Left renal pelvis (tissue), 4 donors: ENCODE measurements around the gene CENPX. TPM values are rescaled to one million over a fixed set of nuclear protein-coding genes. Genes with fewer than 3 reads are reported as not detected.
"Not testable (repeated sequence)": the region's sequence is repeated elsewhere in the genome, so short reads cannot be mapped to it uniquely, and the experiment has no call there.

Source experiments
- DNase-seq, 4 donors: peaks; one replicate each; pipeline ENCODE4 v3.0.0-alpha.2; 2013; ENCODE audit warnings: low read depth in 4 of 4, low spot score in 3 of 4
- polyA plus RNA-seq, 4 donors: library from polyadenylated mRNA; unstranded; fragments of 120-200 nt; gene quantifications; one replicate each; pipeline ENCODE4 v1.2.1, GENCODE V29; 2013; ENCODE audit not compliant: insufficient read length in 4 of 4

Gene CENPX
- polyA plus RNA-seq, 4 donors, result 32.0 to 50.3 (median 34.4) TPM

DNA sequence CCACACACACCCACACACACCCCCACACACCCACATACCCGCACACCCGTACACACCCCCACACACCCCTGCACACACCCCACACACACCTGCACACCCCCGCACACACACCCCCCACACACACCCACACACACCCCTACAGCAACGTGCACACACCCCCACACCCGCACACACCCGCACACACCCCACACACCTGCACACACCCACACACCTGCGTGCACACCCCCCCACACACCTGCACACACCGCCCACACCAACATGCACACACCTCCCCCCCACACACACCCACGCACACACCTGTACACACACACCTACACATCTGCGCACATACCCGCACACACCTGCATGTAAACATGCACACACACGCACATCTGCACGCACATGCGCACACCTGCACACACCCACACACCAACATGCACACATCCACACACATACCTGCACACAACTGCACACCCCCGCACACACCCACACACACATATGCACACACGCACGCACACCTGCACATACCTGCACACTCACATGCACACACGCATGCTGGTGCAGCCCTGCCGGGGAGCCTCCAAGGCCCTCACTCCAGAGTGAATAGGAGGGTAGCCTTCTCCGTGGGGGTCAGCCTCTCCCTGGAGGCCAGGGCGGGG lies 37.8 kb downstream of the CENPX start:
- no peak for DNase-seq

DNA sequence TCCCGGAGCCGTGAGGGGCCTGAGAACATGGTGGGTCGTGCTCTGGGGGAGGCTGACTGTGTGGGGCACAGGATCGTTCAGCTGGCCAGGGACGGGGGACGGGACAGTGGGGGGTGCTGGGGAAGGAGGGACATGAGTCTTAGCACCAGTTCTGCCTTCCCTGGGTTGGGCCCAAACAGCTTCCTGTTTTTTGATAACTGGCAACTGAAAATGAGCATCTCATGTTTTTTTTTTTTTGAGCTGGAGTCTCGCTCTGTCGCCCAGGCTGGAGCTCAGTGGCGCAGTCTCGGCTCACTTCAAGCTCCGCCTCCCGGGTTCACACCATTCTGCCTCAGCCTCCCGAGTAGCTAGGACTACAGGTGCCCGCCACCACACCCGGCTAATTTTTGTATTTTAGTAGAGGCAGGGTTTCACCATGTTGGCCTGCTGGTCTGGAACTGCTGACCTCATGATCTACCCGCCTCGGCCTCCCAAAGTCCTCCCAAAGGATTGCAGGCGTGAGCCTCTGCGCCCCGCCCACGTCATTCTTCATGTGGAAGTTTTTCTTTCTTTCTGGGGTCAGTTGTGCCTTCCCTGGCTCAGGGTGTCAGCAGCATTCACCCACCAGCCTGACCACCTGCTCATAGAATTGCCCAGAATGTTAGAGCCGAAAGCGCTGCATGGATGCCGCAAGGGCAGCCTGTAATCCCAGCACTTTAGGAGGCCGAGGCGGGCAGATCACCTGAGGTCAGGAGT lies 38.9 kb downstream of the CENPX start:
- no peak for DNase-seq

DNA sequence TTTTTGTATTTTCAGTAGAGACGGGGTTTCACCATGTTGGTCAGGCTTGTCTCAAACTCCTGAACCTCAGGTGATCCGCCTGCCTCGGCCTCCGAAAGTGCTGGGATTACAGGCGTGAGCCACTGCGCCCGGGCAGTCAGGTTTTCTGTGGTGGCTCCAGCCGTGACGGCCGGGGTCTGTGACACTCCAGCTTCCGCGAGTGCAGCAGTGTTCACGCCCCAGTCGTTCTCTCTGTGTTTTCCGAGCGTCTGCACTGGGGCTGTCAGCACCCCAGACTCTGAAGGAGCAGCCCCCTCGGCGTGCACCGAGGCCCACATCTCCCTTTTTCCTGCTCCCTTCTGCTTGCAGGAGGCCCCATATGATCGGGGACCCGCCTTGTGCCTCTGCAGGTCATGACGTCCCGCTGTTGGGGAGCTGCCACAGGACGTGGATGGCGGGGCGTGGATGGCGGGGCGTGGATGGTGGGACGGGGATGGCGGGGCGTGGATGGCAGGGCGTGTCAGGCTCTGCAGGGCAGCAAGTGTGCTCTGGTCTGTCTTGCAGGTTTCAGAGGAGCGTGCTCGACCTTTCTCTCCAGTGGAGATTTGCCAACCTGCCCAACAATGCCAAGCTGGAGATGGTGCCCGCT lies 39.6 kb downstream of the CENPX start:
- no peak for DNase-seq

DNA sequence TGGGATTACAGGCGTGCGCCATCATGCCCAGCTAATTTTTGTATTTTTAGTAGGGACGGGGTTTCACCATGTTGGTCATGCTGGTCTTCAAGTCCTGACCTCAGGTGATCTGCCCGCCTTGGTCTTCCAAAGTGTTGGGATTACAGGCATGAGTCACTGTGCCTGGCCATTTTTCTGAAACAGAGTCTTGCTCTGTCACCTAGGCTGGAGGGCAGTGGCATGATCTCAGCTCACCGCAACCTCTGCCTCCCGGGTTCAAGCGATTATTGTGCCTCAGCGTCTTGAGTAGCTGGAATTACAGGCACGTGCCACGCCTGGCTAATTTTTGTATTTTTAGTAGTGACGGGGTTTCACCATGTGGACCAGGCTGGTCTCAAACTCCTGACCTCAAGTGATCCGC lies 41.2 kb downstream of the CENPX start:
- DNase-seq, result not testable (repeated sequence)

DNA sequence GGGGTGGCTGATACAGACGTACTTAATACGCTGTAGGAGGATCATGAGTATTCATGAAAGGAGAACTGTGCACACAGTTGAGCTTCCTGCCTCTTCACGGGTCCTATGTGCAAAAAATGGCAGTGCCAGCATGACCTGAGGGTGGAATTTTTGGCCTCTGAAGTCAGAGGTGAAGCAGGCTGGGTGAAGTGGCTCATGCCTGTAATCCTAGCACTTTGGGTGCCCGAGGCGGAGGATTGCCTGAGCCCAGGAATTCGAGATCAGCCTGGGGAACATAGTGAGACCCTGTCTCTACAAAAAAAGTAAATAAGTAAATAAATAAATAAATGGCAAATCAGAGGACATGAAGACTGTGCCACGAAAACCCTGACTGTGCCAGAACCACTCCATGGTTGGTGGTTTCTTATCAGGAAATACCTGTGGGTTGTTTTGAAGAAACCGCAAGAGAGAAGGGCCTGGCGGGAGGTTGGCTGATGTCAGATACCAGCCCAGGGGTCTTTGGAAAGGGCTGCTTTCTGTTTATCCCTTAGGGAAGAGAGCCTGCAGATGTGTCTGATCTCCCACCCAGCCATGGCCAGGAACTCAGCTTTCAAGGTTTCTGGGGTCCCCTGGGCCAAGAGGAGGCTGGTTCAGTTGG lies 41.9 kb downstream of the CENPX start:
- no peak for DNase-seq

DNA sequence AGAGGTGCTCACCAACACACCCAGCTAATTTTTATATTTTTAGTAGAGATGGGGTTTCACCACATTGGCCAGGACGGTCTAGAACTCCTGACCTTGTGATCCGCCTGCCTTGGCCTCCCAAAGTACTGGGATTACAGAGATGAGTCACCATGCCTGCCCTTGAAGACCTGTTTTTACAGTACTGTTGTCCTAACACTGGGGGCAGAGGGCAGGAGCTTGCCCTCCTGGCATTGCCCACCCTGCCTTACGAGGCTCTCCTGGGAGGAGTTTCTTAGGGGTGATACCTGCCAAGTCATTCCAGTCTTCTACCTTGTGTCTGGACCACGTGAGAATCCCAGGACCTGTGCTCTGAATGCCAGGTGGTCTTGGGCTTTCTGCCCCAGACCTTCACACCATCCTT lies 42.6 kb downstream of the CENPX start:
- DNase-seq, result no peak

DNA sequence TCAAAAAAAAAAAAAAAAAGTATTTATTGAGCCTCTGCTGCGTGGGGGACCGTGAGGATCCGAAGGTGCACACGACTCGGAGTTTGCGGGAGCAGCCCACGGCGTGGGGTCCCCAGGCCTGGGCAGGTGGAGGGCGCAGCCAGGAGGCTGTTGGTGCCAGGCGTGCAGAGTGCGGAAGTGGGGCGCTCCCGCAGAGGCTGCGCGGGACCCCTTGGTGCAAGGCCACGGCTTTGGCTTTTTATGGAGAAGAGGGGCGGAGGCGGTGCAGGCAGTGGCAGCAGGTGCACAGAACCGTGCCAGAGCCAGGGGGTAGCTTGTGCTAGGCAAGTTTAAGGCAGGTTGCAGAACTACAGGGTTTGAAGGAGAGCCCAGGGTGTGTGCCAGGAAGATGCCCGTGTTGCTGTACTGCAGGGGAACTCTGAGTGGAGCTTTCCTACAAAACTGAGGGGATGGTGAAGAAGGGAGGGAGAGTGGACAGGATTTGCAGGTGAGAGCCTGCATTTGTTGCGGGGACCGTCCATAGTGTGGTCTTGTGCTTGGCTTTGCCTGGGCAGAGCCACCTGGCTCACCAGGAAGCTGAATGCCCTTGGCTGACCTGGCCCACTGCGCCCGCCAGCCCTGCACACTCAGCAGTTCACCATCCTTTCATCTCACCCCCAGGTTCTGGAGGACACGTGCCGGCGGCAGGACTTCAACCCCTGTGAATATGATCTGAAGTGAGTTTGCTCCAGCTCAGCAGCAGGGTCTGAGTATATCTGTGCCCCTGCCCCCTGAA lies 44.0 kb downstream of the CENPX start:
- no peak for DNase-seq

DNA sequence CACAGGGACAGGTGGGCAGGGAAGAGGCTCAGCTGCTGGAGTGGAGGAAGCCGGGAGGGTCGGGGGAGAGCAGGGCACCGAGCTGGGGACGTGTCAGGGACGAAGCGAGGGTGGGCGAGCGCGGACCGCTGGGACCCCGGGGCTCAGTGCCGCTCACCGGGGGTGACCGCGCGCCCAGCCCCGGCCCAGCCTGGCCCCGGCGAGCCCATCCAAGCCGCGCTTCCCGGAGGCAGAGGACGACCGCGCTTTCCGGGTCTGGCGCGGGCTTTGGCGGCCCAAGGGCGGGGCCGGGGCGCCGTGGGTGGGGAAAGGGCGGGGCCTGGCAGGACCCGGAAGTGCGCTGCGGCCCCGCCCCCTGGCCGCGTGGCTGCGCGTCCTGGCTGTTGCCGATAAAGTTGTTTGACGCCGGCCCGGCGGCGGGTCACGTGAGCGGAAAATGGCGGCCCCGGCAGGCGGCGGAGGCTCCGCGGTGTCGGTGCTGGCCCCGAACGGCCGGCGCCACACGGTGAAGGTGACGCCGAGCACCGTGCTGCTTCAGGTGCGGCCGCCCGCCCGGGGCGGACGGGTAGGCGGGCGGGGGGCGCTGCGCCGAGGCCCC lies 45.4 kb downstream of the CENPX start, which contains the start of gene ASPSCR1:
Gene ASPSCR1 (plus strand): TSS at position 419 of the 598 bp plus-strand sequence. CDS start 18 bp downstream, at position 437.
- peak; percentile 70 to 84 (median 84) for DNase-seq

DNA sequence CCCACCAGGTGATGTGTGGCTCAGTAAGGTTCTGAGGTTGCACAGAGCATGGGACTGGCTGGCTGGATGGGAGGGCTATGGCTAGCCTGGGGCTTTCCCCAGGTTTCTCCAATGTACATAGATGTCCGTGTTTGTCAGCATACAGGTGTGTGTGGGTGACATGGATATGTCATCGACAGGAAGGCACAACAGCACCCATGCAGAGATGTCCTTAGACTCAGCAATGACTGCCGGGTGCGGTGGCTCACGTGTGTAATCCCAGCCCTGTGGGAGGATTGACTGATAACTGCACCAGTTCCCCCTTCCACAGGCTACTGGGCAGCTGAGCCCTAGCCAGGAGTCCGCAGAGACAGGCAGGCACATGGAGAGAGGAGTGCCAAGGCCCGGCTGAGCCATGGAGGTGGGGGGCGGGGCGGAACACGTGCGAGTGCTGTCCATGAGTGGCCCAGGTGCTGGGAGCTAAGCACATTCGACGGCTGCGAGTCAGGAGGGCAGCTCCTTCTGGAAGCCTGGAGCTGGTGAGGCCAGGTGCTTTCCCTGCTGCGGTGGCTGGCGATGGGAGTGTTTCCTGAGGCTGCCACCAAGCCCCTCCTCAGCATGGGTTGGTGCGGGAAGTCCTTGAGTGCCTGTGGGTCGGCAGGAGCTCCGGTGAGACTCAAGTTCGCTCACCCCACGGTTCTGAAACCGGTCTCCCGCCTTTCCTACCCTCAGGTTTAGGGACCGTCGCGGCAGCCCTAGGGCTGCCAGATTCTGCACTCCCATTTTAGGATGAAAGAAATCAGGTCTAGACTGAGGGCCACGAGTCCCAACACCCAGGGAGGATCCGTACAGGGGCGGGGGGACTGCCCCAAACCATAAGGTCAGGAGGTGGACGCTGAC lies 46.1 kb downstream of the CENPX start:
- no peak for DNase-seq

DNA sequence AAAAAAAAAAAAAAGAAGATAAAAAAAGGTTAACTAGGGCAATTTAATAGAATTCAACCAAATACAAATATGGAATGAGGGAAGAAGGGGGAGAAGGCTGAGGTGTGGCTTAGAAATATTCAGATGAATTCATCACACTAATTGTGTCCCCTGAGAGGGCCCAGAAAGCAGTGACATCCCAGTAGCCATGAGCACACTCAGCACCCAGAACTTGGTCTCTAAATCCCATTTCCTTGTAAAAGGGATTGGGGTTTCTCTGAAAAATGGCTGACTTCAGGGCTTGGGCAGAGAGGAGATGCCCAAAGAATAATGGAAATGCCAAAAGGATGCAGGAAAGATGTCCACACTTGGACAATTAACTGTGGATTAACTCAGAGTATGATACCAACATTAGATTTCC lies 49.2 kb downstream of the CENPX start:
- DNase-seq, result no peak

DNA sequence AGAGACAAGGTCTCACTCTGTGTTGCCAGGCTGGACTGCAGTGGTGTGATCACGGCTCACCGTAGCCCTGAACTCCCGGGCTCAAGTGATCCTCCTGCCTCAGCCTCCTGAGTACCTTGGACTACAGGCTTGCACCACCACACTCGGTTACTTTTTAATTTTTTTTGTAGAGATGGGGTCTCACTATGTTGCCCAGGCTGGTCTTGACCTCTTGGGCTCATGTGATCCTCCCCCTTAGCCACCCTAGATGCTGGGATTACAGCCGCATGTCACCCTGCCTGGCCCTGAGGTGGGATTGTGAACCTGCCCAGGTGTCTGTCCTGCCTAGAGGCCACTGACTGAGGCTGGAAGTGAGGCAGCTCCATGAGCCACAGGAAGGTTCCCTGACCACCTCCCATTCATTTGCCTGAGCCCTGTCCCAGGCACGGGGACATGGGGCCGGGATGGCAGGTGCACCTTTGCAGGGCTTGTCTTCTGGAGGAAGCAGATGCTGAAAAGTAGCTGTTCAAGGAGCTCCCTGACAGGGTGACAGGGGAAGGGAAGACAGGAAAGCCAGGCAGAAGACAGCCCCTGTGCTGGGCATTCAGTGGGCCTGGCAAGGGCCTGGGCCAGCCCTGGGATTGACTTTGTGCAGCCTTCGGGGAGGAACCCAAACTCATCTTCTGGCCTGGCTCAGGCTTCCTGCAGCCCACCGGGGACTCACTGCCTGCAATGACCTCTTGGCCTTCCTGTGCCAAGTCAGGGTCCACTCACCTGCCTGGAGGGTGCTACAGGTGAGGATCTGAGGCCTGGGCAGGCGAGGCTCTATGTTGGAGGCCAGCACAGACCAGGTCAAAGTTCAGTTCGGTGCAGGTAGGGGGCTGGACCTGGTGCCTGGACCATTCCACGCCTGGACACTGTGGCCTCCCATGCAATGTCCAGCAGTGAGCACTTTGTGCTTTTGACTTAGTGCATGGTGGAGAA lies 53.5 kb downstream of the CENPX start:
- no peak for DNase-seq

Other genes starting within 250 kb of the CENPX start
- 10 to 100 TPM in 2 of 4 donors, 1 to 10 TPM in 2; 1.2 to 18.6 (median 9.1) TPM for gene GCGR, start 218.7 kb downstream of the CENPX start, polyA plus RNA-seq
- 100 to 1,000 TPM in 1 of 4 donors, 10 to 100 TPM in 3; 76.5 to 114 (median 90.4) TPM for gene MCRIP1, start 189.6 kb downstream of the CENPX start, polyA plus RNA-seq
- under 1 TPM in 3 of 4 donors, not detected in 1; 0.14 to 0.58 (median 0.26) TPM for gene PPP1R27, start 187.8 kb downstream of the CENPX start, polyA plus RNA-seq
- gene P4HB, start 162.3 kb downstream of the CENPX start, polyA plus RNA-seq, result 100 to 1,000 TPM; 409 to 482 (median 447) TPM
- gene ARHGDIA, start 151.5 kb downstream of the CENPX start, polyA plus RNA-seq, result 100 to 1,000 TPM; 165 to 238 (median 183) TPM
- 10 to 100 TPM; 66.2 to 85.2 (median 73.7) TPM for gene ALYREF, start 131.3 kb downstream of the CENPX start, polyA plus RNA-seq
- gene ANAPC11, start 131.2 kb downstream of the CENPX start, polyA plus RNA-seq, result 100 to 1,000 TPM in 1 of 4 donors, 10 to 100 TPM in 3; 69.4 to 105 (median 73.2) TPM
- 1 to 10 TPM in 1 of 4 donors, under 1 TPM in 3; 0.33 to 1.4 (median 0.50) TPM for gene NPB, start 120.6 kb downstream of the CENPX start, polyA plus RNA-seq
- gene PCYT2, start 111.5 kb downstream of the CENPX start, polyA plus RNA-seq, result 10 to 100 TPM; 13.4 to 47.8 (median 41.3) TPM
- 10 to 100 TPM in 3 of 4 donors, 1 to 10 TPM in 1; 7.7 to 22.0 (median 11.1) TPM for gene SIRT7, start 104.7 kb downstream of the CENPX start, polyA plus RNA-seq
- gene MAFG, start 95.1 kb downstream of the CENPX start, polyA plus RNA-seq, result 10 to 100 TPM in 3 of 4 donors, 1 to 10 TPM in 1; 9.6 to 14.8 (median 12.0) TPM
- gene PYCR1, start 85.6 kb downstream of the CENPX start, polyA plus RNA-seq, result 10 to 100 TPM; 29.4 to 75.5 (median 31.5) TPM
- under 1 TPM in 3 of 4 donors, not detected in 1; 0.07 to 0.26 (median 0.07) TPM for gene MYADML2, start 75.6 kb downstream of the CENPX start, polyA plus RNA-seq
- gene NOTUM, start 61.7 kb downstream of the CENPX start, polyA plus RNA-seq, result 1 to 10 TPM in 3 of 4 donors, under 1 TPM in 1; 0.30 to 3.0 (median 2.4) TPM
- gene ASPSCR1, start 45.2 kb downstream of the CENPX start, polyA plus RNA-seq, result 10 to 100 TPM; 19.5 to 39.0 (median 23.1) TPM
- 10 to 100 TPM in 3 of 4 donors, 1 to 10 TPM in 1; 9.7 to 18.1 (median 12.1) TPM for gene LRRC45, start 427 bp upstream of the CENPX start, polyA plus RNA-seq
- gene RAC3, start 8.8 kb upstream of the CENPX start, polyA plus RNA-seq, result 10 to 100 TPM; 10.2 to 14.1 (median 12.1) TPM
- gene DCXR, start 14.8 kb upstream of the CENPX start, polyA plus RNA-seq, result 10 to 100 TPM; 35.6 to 91.2 (median 78.5) TPM
- gene RFNG, start 28.9 kb upstream of the CENPX start, polyA plus RNA-seq, result 10 to 100 TPM; 36.9 to 61.9 (median 40.6) TPM
- 100 to 1,000 TPM in 2 of 4 donors, 10 to 100 TPM in 2; 70.7 to 141 (median 101) TPM for gene GPS1, start 29.0 kb upstream of the CENPX start, polyA plus RNA-seq
- 100 to 1,000 TPM in 1 of 4 donors, 10 to 100 TPM in 3; 52.7 to 105 (median 69.9) TPM for gene DUS1L, start 42.9 kb upstream of the CENPX start, polyA plus RNA-seq
- gene FASN, start 75.4 kb upstream of the CENPX start, polyA plus RNA-seq, result 10 to 100 TPM; 30.3 to 56.9 (median 38.0) TPM
- 10 to 100 TPM; 33.4 to 79.9 (median 43.5) TPM for gene CCDC57, start 190.0 kb upstream of the CENPX start, polyA plus RNA-seq
- 10 to 100 TPM in 3 of 4 donors, 1 to 10 TPM in 1; 6.6 to 16.3 (median 13.0) TPM for gene SLC16A3, start 206.2 kb upstream of the CENPX start, polyA plus RNA-seq